ENCODE data around the gene BSND. TPM values are rescaled to one million over a fixed set of nuclear protein-coding genes. Genes with fewer than 3 reads are reported as not detected.
A peak's percentile ranks its signal among the peaks of the same experiment; 100 is the strongest.

Gene BSND
- not detected in 2 replicates for total RNA-seq
- long read RNA-seq: 0 reads

DNA sequence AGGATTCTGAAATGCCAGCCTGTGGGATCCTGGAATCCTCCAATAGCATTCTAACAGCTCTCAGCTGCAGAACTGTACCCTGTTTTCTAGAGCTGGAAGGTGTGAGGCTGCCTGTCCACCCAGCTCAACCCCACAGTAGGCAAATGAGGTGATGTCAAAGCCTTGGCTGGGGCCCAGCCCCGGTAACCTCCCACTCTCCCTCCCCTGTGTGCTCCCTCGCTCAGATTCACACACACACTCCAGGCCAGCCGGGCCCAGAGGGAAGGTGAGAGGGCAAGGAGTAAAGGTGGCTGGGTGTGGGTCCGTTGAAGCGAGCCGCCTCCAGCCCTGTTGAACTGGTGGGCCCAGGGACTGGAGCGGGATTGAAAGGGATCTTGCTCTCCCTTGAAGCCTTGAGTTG, at the start of gene BSND:
TSS of gene BSND (plus strand) at position 257 of the 400 bp plus-strand sequence. CDS start 254 bp downstream, outside the sequence.
- TF ChIP-seq, protein P1, sequence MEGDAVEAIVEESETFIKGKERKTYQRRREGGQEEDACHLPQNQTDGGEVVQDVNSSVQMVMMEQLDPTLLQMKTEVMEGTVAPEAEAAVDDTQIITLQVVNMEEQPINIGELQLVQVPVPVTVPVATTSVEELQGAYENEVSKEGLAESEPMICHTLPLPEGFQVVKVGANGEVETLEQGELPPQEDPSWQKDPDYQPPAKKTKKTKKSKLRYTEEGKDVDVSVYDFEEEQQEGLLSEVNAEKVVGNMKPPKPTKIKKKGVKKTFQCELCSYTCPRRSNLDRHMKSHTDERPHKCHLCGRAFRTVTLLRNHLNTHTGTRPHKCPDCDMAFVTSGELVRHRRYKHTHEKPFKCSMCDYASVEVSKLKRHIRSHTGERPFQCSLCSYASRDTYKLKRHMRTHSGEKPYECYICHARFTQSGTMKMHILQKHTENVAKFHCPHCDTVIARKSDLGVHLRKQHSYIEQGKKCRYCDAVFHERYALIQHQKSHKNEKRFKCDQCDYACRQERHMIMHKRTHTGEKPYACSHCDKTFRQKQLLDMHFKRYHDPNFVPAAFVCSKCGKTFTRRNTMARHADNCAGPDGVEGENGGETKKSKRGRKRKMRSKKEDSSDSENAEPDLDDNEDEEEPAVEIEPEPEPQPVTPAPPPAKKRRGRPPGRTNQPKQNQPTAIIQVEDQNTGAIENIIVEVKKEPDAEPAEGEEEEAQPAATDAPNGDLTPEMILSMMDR (IDR thresholded peaks at IDR 0.05): no peak
- H3K27me3 Mint-ChIP-seq (ENCODE audit: unreplicated experiment): peaks cover 28% of the 10 kb centered on the region
- no peak within 1 kb of the TSS for H3K4me3 Mint-ChIP-seq (ENCODE audit: unreplicated experiment)
- H3K9me3 Mint-ChIP-seq (ENCODE audit: unreplicated experiment): no peaks in the 10 kb centered on the region
- H3K36me3 Mint-ChIP-seq (ENCODE audit: unreplicated experiment): no peaks in the 10 kb centered on the region
- H3K27ac Mint-ChIP-seq (ENCODE audit: unreplicated experiment): no peak within 1 kb of the TSS
- no peak for DNase-seq (ENCODE audit: extremely low spot score, unreplicated experiment)
- peaks cover 19% of the 10 kb centered on the region for H3K4me1 Mint-ChIP-seq (ENCODE audit: unreplicated experiment)

DNA sequence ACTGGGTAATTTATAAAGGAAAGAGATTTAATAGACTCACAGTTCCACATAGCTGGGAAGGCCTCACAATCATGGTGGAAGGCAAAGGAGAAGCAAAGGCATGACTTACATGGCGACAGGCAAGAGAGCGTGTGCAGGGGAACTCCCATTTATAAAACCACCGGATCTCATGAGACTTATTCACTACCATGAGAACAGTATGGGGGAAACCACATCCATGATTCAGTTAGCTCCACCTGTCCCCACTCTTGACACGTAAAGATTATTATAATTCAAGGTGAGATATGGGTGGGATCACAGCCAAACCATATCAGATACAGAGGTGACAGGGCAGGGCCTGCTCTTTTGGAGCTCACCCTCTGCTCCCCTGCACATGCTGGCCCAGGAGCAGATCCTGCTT, 49.7 kb upstream of the BSND start:
- H3K9me3 Mint-ChIP-seq (ENCODE audit: unreplicated experiment): no peaks in the 10 kb centered on the region
- no peak overlapping the region for H3K4me3 Mint-ChIP-seq (ENCODE audit: unreplicated experiment)
- TF ChIP-seq, protein P1 (IDR thresholded peaks at IDR 0.05): no peak

DNA sequence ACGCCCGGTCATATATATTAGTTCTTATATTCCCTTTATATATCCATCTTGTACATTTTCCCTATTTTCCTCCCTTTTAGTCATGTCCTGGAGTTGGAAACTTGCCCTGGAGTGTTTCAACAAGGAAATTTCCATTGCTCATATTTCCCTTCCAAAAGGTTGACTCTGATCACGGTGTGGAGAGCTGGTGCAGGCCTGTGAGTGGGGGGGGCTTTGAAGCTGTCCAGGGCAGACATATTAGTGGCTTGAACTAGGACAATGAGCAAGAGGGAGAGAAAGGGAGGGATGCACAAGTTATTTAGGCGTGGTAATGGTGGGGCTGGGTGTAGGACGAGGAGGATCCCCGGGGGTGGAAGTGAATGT, 48.7 kb upstream of the BSND start:
- DNase-seq (ENCODE audit: extremely low spot score, unreplicated experiment): no peak
- TF ChIP-seq, protein P1 (IDR thresholded peaks at IDR 0.05): no peak
- H3K27me3 Mint-ChIP-seq (ENCODE audit: unreplicated experiment): no peaks in the 10 kb centered on the region
- no peaks in the 10 kb centered on the region for H3K36me3 Mint-ChIP-seq (ENCODE audit: unreplicated experiment)
- no peaks in the 10 kb centered on the region for H3K9me3 Mint-ChIP-seq (ENCODE audit: unreplicated experiment)
- H3K27ac Mint-ChIP-seq (ENCODE audit: unreplicated experiment): peak overlapping the region; percentile 84
- no peak overlapping the region for H3K4me3 Mint-ChIP-seq (ENCODE audit: unreplicated experiment)
- peaks cover 32% of the 10 kb centered on the region for H3K4me1 Mint-ChIP-seq (ENCODE audit: unreplicated experiment)

More for the DNA sequence above, 49.7 kb upstream of the BSND start:
- DNase-seq (ENCODE audit: extremely low spot score, unreplicated experiment): peak; percentile 46
- Mint-ChIP-seq H3K27ac (ENCODE audit: unreplicated experiment) (no peak overlapping the region), H3K4me1 (ENCODE audit: unreplicated experiment) (peaks cover 28% of the 10 kb centered on the region), H3K27me3 (ENCODE audit: unreplicated experiment) (no peaks in the 10 kb centered on the region), H3K36me3 (ENCODE audit: unreplicated experiment) (no peaks in the 10 kb centered on the region)

DNA sequence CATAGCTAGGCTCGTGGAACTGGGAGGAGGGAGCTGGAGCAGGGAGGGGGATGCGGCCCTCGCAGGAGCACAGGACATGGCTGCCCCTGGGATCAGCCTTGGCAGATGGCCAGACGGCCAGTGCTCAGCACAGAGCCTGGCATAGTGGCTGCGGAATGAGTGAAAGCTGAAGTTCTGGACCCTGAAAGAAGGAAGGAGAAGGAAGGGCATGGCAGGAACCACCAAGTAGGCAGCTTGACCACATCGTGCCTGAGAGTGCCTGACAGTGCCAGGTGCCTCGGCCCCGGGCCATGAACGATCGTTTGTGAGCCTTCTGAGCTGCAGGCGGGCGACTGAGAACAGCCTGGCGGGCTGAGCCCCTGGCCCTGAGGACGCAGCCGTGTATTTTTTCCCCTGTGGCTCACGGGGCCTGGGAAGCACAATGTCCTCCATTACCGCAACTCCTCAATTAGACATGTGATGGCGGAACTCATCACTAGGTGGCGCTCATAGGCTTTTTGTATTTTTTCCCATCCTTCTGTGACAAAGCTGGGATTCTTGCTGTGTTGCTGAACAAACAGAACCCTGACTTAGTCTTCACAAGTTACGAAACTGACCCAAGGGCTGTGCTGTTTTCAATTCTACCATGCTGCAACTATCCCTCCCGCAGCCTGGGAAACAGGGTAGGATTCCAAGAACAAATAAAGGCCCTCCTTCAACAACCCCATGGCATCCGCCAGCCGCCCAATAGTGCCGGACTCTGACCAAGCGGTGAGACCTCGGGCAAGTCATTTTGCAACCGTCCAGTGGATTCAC, 48.2 kb upstream of the BSND start:
- no peaks in the 10 kb centered on the region for H3K27me3 Mint-ChIP-seq (ENCODE audit: unreplicated experiment)
- H3K27ac Mint-ChIP-seq (ENCODE audit: unreplicated experiment): peak overlapping the region; percentile 84
- DNase-seq (ENCODE audit: extremely low spot score, unreplicated experiment): peak; percentile 91
- H3K4me3 Mint-ChIP-seq (ENCODE audit: unreplicated experiment): no peak overlapping the region
- TF ChIP-seq, protein P1 (IDR thresholded peaks at IDR 0.05): peak; percentile 84
- no peaks in the 10 kb centered on the region for H3K9me3 Mint-ChIP-seq (ENCODE audit: unreplicated experiment)
- H3K36me3 Mint-ChIP-seq (ENCODE audit: unreplicated experiment): no peaks in the 10 kb centered on the region
- H3K4me1 Mint-ChIP-seq (ENCODE audit: unreplicated experiment): peaks cover 33% of the 10 kb centered on the region

DNA sequence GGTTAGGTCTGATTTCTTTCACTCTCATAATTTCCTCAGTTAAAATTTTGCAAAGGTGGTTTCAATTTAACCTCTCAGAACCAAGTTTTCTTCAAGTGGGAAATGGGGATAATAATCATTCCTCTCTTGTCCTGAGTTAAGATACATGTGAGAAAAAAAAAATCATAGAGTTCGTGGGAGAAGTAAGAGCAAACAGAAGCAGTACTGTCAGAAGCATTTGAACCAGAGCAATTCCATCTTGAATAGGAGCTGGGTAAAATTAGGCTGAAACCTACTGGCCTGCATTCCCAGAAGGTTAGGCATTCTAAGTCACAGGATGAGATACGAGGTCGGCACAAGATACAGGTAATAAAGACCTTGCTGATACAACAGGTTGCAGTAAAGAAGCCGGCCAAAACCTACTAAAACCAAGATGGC, 46.9 kb upstream of the BSND start:
- no peak for DNase-seq (ENCODE audit: extremely low spot score, unreplicated experiment)
- Mint-ChIP-seq H3K36me3 (ENCODE audit: unreplicated experiment) (no peaks in the 10 kb centered on the region), H3K4me1 (ENCODE audit: unreplicated experiment) (peaks cover 41% of the 10 kb centered on the region), H3K9me3 (ENCODE audit: unreplicated experiment) (no peaks in the 10 kb centered on the region), H3K27me3 (ENCODE audit: unreplicated experiment) (no peaks in the 10 kb centered on the region), H3K27ac (ENCODE audit: unreplicated experiment) (no peak overlapping the region), H3K4me3 (ENCODE audit: unreplicated experiment) (no peak overlapping the region)
- TF ChIP-seq, protein P1 (IDR thresholded peaks at IDR 0.05): no peak

Measured in osteocyte (in vitro differentiated cells).